Measurements from ENCODE around the gene NMT1.
"Not testable (repeated sequence)": the region's sequence is repeated elsewhere in the genome, so short reads cannot be mapped to it uniquely, and the experiment has no call there.

NMT1 gene

DNA sequence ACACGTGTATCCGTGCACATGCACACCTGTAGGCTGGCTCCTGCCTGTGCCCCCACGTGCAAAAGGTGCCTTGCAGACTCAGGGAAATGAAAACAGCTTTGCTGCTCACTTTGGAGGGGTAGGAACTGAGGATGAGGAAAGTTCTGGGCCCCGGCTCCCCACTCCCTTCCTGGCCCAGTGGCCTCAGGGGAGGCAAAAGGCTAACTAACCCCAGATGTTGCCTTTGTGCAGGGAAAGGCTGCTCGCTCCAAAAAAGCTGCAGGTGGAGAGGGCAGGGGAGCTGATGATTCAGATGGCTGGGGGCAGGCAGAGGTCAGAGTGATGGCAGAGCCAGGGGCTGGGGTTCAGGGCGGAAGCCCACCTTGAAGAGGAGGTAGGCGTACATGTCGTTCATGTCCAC lies 58.8 kb downstream of the NMT1 start:
- no peak for DNase-seq (ENCODE audit: low read depth, low spot score)

DNA sequence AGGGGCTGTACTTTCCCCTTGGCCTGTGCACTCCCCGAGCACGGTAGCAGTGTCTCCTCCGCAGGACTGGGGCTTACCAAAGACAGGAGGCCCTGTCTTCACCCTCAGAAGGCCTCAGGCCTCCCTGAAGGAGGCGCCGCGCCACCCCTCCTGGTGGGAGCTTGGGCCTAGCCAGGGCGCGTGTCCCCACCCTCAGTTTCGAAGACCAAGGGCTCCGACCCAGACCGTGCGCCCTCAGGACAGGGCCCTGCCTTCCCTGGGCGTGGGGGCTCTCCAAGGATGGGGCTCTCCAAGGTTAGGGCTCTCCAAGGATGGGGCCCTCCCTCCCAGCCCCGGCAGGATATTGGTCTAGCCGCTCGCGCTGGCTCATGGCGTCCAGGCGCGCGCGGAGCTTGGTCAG lies 59.4 kb downstream of the NMT1 start:
- no peak for DNase-seq (ENCODE audit: low read depth, low spot score)

DNA sequence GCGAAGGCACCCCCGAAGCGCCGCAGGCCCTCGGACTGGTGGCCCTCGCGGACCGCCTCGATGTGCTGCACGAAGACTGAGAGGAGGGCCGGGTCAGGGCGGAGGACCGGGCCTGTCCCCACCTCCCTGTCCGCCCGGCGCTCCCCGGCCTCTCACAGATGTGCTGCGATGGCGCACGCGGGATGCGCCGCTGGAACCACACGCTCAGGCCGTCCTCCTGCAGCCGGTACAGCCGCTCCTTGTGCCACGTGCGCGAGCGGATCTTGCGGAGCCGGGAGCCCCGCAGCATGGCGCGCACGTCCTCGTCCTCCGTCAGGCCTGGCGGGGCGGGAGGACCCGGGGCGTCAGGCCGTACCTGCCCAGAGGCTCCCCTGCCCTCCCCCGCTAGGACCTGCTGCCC lies 59.9 kb downstream of the NMT1 start:
- no peak for DNase-seq (ENCODE audit: low read depth, low spot score)

DNA sequence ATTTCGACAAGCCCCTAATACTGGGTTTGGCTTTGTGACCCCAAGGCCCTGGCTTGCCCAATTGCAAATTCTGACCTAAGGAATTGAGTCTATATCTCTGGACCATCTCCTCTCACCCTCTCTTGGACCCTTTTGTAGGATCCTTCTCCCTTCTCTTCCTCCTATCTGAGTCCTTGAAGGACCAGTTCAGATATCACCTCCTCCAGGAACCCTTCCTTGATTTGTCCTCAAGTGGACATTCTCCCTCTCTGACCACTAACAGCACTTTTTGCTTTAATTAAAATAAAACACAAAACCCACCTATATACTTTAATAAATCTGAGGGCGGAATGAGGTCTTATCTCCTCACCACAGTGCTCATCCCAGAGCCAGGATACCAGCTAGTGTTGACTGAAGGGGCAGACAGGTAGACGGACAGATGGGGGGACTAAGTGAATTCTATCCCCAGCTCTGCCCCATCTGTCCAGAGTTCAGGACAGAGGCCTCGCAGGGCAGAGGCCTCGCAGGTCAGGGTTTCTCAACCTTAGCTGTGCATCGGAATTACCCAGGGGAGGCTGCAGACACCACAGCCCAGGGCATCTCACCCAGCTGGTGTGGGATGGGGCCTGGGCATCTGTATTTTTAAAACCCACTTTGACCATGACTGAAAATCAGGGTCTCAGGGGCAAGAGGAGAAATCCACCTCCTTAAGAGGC lies 62.1 kb downstream of the NMT1 start:
- no peak for DNase-seq (ENCODE audit: low read depth, low spot score)

DNA sequence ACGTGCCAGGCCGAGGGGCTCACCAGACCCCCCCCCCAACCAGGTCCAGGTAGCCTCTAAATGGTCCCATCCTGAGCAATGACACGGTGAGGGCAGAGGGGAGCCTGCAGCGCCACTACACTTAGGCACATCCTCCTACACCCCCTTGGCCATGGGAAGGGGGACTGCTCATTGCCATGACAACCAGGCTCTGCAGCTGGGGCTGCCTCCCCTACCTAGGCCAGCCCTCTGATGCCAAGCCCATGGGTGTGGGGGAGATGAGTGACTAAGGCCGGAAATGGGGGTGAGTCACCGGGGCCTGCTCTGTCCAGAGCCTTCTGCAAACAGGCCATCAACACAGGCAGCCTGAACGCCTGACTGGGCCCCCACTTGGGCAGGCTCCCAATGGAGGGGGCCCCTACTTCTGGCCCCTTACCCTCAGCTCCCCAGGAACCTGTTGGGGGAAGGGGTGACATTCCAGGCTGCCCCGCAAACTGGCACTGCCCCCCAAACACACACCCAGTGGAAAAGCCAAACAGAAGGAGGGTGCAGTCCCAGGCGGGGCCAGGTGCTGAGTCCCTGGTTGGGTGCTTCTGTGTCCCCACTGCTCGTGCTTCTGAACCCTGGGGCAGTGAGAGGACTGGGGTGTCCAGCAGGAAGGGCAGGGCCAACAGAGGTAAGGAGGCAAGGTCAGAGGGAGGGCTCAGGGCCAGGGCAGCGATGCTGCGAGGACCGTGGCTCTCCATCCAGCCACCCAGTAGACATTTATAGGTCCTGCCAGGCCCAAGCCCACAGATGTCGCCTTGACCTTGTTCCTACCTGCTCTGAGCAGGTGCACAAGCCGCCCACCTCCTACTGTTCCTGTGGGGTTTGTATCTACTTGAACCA lies 63.0 kb downstream of the NMT1 start:
- no peak for DNase-seq (ENCODE audit: low read depth, low spot score)

DNA sequence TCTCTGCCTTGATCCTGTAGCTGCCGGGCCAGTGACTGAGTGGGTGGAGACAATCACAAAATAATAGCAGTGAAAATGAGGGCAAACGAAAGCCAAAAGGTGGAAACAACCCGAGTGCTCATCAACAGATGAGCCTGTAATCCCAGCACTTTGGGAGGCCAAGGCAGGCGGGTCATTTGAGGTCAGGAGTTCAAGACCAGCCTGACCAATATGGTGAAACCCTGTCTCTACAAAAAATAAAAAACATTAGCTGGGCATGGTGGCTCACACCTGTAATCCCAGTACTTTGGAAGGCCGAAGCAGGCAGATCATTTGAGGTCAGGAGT lies 63.6 kb downstream of the NMT1 start:
- not testable (repeated sequence) for DNase-seq (ENCODE audit: low read depth, low spot score)

DNA sequence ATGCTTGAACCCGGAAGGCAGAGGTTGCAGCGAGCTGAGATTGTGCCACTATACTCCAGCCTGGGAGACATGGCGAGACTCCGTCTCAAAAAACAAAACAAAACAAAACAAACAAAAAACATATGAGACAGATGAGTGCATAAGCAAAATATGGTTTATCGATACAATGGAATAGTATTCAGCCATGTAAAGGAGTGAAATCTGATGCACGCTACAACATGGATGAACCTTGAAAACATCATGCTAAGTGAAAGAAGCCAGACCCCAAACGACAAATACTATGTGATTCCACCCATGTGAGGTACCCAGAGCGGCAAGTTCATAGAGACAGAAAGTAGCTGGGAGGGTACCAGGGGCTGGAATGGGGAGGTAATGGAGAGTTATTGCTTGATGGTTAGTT lies 64.4 kb downstream of the NMT1 start:
- DNase-seq (ENCODE audit: low read depth, low spot score) = no peak

DNA sequence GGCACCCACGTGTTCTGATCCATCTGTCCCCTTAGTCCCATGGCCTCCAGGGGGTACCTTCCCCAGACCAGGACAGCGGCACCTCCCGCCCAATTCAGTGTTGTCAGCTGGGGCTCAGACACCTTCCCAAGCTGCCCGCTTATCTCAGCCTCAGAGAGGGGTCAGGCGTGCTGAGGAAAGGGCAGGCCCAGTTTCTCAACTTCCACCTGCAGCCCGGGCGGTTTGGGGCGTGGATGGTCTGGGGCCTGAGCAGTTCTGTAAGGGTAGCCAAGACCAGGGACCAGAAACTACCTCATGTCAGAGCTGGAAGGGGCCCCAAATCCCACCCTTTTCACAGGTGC lies 66.1 kb downstream of the NMT1 start:
- DNase-seq (ENCODE audit: low read depth, low spot score) = no peak

DNA sequence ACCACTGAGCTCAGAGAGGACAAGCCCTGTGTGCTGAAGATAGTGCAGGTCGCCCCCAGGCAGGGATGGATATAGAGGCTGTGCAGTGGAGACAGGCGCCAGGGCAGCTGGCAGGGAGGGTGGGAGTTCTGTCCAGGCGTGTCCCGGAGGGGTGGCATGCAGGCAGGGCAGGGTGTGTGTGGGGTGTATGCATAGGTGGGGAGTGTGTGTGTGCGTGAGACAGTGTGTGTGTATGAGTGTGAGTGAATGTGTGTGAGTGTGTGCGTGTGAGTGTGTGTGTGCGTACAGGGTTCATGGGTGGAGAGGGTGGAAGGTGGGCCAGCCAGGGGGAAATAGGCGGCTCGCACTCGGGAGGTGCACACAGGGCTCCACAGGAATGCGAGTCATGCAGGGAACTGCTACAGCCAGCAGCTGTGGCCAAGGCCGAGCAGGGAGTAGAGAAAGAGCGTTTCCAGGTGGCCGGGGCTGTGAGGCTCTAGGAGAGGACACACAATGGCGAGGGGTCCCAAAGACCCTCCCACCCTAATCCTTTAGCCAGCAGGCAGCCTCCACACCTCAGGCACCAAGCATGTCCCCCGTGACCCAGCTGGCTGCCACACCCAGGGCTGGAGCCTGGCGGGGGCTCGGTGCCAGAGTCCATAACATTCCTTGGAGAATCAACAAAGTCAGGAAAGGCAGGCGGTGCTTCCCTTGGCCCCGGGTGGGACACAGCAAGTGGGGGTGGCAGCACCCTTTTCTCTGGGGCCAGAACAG lies 66.6 kb downstream of the NMT1 start:
- no peak for DNase-seq (ENCODE audit: low read depth, low spot score)

DNA sequence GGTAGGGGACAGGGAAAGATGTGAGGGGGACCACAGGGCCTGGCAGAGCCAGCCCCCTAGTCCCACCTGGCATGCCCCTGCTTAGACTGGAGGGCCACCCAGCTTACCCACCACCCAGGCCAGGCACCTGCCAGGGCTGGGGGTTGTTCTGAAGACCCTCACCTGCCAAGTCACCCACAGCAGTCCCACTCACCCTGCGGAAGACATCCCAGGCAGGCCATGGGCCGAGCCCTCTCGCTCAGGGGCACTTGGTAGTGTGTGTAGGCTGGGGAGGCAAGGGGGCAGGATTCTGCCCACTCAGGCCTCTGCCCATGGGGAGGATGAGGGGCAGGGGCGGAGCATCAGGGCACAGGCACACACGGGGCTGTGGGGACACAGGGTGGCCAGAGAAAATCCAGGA lies 67.2 kb downstream of the NMT1 start:
- DNase-seq (ENCODE audit: low read depth, low spot score) = no peak

DNA sequence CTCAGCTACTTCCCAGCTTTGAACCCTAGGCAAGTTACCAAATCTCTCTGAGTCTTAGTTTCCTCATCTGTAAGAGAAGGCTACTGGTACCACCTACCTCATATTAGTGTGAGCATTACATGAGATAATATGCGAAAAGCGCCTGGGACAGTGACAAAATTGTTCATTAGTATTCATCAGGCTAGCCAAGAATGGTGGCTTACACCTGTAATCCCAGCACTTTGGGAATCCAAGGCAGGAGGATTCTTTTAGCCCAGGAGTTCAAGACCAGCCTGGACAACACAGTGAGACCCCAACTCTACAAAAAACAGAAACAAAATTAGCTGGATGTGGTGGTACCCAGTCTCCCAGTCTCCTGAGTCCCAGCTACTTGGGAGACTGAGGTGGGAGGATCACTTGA lies 67.9 kb downstream of the NMT1 start:
- DNase-seq (ENCODE audit: low read depth, low spot score) = no peak

DNA sequence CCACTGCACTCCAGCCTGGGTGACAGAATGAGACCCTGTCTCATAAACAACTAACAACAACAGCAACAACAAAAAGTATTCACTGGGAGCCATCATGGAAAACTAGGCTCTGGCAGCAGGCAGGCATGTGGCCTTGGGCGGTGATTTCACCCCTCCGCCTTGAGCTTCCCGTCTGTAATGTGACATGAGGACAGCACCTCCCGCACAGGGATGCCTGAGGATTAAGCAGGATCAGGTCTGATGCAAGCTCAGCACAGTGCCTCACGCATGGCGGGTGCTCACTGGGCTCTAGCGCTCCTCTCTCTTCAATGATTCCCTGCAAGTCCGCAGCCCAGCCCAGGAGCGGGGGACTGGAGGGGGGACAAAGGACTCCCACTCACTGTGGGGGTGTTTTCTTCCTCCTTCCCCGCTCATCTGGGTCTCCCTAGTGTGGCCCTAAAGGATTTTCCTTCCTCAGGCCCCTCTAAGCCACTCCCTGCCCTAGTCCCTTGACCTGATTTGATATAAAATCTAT lies 68.4 kb downstream of the NMT1 start:
- DNase-seq (ENCODE audit: low read depth, low spot score) = no peak

DNA sequence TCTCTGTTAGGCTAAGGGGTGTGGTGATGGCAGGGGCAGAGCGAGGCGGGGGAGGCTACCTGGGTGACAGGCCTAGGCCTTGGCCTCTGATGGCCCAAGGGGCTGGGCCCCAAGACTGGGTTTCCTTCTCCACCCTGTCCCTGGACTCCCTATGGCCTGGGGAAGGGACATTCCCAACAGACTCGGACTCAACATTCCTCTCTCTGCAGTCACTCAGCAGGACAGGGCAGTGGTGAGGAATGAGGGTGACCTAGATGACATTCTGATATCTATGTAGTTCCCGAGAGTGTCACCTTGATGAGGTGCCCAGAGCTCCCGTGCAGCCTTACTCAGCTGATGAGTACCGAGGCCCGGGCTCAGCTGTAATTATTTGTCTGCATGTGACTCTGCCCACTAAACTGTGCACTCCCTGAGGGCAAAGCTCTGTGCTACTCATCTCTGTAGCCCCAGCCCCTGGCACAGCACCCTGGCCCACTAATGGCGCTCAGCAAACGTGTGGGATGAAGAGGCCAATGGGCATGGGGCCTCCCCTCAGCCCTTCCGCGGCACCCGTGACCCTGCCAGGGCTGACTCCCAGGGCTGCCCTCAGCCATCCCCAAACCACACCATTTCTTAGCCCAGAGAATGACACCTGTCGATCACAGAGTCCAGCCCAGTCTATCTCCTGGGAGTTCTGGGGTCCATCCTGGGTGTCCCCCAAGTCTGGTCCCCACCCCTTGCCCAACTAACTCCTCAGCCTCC lies 69.0 kb downstream of the NMT1 start:
- DNase-seq (ENCODE audit: low read depth, low spot score) = no peak

DNA sequence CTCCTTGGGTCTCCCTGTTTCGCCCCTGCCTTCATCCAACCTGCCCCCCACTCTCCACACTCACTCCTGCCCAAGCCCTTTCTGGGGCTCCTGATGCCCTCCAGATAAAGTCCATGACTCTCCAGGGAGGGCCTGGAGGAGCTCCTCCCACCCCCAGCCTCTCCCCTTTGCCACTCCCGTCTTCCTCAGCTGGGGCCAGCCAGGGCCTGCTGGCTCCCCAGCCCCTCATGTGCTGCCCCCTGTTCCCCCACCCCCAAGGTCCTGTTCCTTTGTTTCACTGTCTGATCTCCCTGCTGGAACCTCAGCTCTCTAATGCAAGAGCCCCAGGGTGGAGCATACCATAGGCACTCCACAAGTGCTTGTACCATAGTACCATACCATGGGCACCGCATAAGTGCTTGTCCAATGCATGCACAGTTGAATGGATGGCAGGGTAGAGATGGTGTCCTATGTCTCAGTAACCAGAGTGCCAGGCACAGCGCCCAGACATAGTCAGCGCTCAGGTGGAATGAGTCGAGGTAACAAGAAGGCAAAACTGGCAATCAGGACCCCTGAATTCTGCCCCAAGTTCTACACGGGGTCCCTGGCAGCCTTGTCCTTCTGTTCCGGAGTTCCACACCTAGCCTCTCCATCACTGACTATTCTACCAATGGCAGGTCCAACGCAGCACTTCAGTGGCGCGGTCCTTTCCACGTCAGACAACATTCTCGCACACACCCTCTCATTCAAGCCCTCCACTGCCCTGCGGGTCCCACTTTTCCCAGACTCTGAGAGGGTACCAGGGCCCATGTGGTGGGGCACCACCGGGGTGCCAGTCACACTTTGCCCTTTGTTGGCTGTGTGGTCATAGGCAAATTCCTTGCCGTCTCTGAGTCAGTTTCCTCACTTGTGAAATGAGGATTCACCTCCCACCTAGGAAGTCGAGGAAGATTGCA lies 69.8 kb downstream of the NMT1 start:
- no peak for DNase-seq (ENCODE audit: low read depth, low spot score)

DNA sequence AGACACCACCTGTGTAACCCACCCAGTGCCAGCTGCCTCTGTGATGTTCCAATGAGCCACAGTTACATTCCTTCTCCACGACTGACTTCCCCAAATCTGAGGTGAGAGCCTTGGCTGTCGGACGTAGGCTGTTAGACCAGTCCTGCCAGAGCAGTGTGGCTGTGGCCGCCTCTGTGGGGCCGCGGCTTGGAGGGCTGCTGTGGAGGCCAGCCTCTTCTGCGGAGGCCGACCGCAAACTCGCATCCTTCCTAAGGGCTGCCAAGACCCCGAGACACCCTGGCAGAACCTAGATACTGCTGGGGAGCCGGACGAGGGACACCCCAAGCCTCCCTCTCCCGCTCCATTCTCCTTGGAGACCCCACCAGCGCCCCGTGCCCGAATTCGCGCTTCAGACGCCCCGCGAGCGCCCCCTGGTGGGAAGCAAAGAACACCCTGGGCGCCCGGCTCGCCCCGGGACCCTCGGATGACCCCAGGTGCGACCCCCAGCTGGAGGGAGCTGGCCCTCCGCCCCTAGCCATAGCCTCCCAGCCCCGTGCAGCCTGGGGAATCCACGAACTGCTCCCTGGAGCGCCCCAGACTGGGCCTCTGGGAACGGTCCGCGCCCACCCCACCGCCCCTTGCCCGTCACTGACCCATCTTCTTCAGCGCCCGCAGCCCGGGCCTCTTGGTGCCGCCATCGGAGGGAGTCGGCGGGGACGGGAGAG lies 70.7 kb downstream of the NMT1 start:
- DNase-seq (ENCODE audit: low read depth, low spot score) = no peak

DNA sequence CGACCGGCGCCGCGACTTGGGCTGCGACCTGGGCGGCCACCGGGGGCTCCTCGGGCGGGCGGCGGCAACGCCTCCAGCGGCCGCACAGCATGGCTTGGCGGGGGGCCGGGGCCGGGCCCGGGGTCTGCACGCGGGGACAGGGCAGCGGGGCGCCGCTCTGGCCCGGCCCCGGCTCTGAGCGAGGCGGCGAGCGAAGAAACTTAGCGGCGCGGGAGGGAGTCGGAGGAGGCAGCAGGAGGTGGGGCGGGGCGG lies 71.1 kb downstream of the NMT1 start, which contains the start of gene PLCD3:
PLCD3 (minus strand) TSS at position 196 of the 252 bp plus-strand sequence; CDS start at position 91, 105 bp downstream.
- no peak for DNase-seq (ENCODE audit: low read depth, low spot score)

DNA sequence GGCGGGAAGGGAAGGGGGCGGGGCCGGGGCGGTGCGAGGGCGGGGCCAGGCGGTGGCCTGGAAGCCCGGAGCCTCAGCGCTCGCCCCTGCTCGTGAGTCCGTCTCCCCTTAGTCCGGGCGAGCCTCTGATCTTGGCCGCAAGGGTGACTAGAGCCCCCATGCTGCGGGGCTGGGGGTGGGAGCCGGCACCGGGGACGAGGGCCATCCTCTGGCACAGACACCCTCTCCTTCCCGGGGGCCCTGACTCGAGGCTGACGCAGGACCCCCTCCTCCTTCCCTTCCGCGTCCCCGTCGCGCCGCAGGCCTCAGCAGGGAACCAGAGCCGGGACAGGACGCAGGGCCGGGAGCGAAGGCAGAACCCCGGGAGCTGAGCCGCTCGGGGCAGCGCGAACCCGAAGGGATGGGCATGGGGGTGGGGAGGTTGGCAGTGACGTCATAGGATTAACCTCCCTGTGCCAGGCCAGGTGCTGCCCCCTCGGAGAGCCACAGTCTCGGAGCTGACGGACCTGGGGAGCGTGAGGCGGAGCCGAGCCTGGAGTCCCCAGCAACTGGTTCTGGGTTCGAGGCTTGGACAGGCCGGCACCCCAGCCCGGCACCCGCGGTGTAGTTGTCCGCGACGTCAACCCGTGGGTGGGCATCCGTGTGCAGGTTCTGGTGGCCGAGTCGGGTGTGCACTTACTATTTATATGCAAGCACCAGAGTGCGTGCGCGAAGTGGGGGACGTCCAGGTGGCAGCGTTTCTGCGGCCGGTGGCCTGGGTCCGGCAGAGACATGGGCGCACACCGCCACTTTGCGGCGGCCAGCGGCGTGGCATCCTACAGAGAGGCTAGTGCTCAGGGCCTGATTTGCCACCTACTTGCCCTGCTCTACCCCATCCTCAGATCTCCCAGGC lies 71.7 kb downstream of the NMT1 start:
- DNase-seq (ENCODE audit: low read depth, low spot score) = no peak

DNA sequence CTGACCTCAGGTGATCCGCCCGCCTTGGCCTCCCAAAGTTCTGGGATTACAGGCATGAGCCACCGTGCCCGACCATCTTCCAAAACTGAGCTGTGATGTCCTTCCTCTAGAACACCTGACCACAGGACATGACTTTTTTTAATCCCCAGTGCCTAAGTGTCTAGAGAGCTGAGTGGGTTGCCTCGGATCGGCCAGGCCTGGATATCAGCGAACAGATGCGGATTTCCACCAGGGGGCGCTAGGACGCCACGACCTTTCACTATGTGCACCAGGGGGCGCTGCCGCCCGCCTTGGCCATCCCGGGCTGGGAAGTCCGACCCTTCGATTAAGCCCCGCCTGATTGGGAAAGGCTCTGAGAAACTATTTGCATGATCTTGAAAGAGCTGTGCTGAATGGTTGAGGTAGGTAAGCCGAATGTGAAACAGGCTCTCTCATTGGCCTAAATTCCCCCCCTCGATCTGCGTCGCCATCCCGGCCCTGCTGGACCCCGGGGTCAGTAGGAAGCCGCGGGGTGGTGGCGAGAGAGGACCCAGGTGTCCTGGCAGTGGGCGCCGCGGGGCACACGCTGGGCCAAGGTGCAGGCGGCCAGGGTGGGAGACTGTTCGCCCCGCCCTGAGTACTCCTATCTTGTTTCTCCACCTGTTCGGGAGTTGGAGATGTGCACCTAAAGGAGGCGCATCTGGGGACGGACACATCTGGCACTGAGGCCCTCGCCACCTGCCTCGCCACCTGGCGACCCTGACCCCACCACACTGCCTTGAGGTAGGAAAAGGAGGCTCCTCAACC lies 74.3 kb downstream of the NMT1 start, which contains the start of gene ACBD4:
ACBD4 (plus strand) TSS at position 496 of the 786 bp plus-strand sequence. CDS start 458 bp downstream, outside the sequence.
- DNase-seq (ENCODE audit: low read depth, low spot score) = peak; percentile 95

Measured in iPS DF 19.7 (cell line).